IPS DF 6.9 (cell line): Measurements from ENCODE around the gene TPM4.

Experiments used
- DNase-seq: peaks from one replicate; pipeline ENCODE4 v3.0.0-alpha.2; 2013; ENCODE audit warnings: low read depth, low spot score
- H3K27ac ChIP-seq: one replicate; pipeline ENCODE4 v1.5.1; 2013; ENCODE audit warnings: low read length, control low read depth
- H3K27me3 ChIP-seq: 2 replicates; pipeline ENCODE4 v1.6.1; 2013; ENCODE audit warnings: mild to moderate bottlenecking, low read length; ENCODE audit not compliant: control insufficient read depth, insufficient read depth
- H3K36me3 ChIP-seq: 2 replicates; pipeline ENCODE4 v1.6.1; 2013; ENCODE audit warnings: low read length; ENCODE audit not compliant: control insufficient read depth, insufficient read depth
- H3K4me1 ChIP-seq: 2 replicates; pipeline ENCODE4 v1.6.1; 2013; ENCODE audit warnings: low read length; ENCODE audit not compliant: control insufficient read depth, insufficient read depth
- H3K4me3 ChIP-seq: 2 replicates; pipeline ENCODE4 v1.5.1; 2013; ENCODE audit warnings: mild to moderate bottlenecking, low read length
- H3K9me3 ChIP-seq: 2 replicates; pipeline ENCODE4 v1.6.1; 2013; ENCODE audit warnings: low read length, inconsistent platforms; ENCODE audit not compliant: control insufficient read depth, insufficient read depth
- WGBS: extraction: QIAGEN DNeasy Blood & Tissue Kit; methylation state at CpG from one replicate; pipeline ENCODE4 v1.1.7; 2013; ENCODE audit warnings: mixed read lengths, missing lambda C conversion rate; ENCODE audit not compliant: insufficient read length, insufficient coverage; 5-methylcytosine and 5-hydroxymethylcytosine counted together

TPM4 gene

DNA sequence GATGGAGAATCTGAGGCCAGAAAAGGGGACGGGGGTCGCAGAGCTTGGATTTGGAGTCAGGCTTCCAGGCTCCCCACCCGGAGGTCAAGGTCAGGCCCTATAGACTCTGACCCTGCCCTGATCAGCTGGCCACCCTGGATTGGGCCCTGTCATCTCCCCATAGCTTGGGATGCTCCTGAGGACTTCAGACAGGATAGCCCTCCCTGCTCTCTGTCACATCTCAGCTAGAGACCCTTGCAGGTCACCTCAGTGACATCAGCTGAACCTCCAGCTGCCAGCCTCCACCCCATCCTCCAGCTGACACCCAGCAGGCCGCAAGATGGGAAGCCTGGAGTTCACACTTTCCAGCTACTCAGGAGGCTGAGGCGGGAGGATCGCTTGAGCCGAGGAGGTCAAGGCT is 2.8 kb upstream of the TPM4 start:
- Histone ChIP-seq H3K4me1 (peaks cover 3% of the 10 kb centered on the region), H3K9me3 (no peaks in the 10 kb centered on the region), H3K4me3 (no peak overlapping the region), H3K27me3 (no peaks in the 10 kb centered on the region), H3K27ac (no peak overlapping the region), H3K36me3 (no peaks in the 10 kb centered on the region)
- WGBS, result no CpG with 5 or more reads among the region's 7 CpGs
- DNase-seq, result no peak

- H3K27ac ChIP-seq, result no peak overlapping the region
These were observed 2.3 kb upstream of the TPM4 start for GRCh38 chr19:16073988-16074387.

DNA sequence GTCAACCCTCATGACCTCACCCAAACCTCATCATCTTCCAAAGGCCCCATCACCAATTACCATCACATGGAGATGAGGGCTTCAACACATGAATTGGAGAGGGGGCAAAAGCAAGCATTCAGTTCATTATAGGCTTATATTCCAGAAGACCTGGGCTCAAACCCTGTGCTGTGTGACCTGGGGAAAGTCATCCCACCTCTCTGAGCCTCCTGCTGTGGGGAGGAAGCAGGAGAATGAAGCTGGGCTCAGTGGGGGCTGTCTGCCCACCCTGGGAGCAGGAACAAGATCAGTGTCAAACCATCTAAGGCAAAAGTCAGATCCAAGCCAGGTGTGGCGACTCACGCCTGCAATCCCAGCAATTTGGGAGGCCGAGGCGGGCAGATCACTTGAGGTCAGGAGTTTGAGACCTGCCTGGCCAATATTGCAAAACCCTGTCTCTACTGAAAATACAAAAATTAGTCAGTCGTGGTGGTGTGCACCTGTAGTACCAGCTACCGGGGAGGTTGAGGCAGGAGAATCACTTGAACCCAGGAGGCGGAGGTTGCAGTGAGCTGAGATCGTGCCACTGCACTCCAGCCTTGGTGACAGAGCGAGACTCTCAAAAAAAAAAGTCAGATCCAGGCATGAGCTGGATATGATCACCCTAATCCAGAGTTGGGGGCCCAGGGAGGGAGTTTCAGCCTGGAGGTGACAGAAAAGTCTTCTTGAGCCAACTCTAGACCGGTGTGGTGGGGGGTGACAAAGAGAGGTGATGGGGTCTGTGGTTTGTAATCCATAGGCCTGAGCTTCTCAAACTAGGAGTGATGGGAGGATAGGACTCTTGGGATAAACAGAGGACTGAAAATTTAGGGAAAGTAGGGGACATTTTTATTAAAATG is 1.6 kb upstream of the TPM4 start:
- H3K36me3 ChIP-seq, result no peaks in the 10 kb centered on the region
- peaks cover 3% of the 10 kb centered on the region for H3K4me1 ChIP-seq
- no peaks in the 10 kb centered on the region for H3K27me3 ChIP-seq
- WGBS, result no CpG with 5 or more reads among the region's 10 CpGs
- no peaks in the 10 kb centered on the region for H3K9me3 ChIP-seq
- H3K4me3 ChIP-seq, result no peak overlapping the region
- H3K27ac ChIP-seq, result no peak overlapping the region
- no peak for DNase-seq

More at GRCh38 chr19:16073988-16074387, 2.3 kb upstream of the TPM4 start:
- Histone ChIP-seq H3K27me3 (no peaks in the 10 kb centered on the region), H3K36me3 (no peaks in the 10 kb centered on the region), H3K4me1 (peaks cover 3% of the 10 kb centered on the region), H3K4me3 (no peak overlapping the region), H3K9me3 (no peaks in the 10 kb centered on the region)
- no CpG with 5 or more reads among the region's 3 CpGs for WGBS
- no peak for DNase-seq

DNA sequence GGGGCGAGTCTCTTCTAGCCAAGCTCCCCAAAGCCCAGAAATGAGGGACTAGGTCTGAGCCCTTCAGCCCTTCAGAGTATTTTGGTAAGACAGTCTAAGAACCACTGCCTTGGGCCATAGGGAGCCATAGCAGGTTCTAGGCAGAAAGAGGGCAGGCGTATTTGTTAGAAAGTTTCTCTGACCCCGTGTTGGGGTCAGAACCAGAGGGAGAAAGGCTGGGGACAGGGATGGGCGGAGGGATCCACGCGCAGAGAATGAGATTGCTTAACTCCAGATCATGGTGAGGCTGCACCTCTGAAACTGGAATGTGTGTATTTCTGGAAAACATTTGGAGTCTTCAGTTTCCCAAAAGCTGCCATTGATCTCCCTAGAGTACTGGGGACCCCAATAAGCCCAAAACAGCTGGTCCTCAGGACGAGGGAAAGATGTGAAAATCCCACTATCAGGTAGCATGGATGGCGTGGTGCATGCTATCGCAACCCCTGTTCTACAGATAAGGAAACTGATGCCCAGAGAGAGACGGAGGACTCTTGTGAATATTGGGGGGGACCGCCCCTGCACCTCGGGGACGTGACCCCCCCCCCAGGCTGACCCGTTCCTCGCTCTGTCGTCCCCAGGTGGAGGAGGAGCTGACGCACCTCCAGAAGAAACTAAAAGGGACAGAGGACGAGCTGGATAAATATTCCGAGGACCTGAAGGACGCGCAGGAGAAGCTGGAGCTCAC is 703 bp upstream of the TPM4 start:
- DNase-seq, result no peak
- Histone ChIP-seq H3K27me3 (no peaks in the 10 kb centered on the region), H3K36me3 (no peaks in the 10 kb centered on the region), H3K4me1 (peaks cover 3% of the 10 kb centered on the region), H3K27ac (no peak overlapping the region), H3K9me3 (no peaks in the 10 kb centered on the region), H3K4me3 (peak overlapping the region; percentile 98; the same call in 1 of the 2 replicates)
- no CpG with 5 or more reads among the region's 21 CpGs for WGBS

GRCh38 chr19:16076958-16077611 is 790 bp downstream of the TPM4 start:
- Histone ChIP-seq H3K4me3 (peak overlapping the region; percentile 98), H3K36me3 (peaks cover 5% of the 10 kb centered on the region; the same call in 1 of the 2 replicates), H3K27me3 (no peaks in the 10 kb centered on the region), H3K9me3 (no peaks in the 10 kb centered on the region), H3K4me1 (peaks cover 3% of the 10 kb centered on the region), H3K27ac (no peak overlapping the region)
- no peak for DNase-seq
- no CpG with 5 or more reads among the region's 56 CpGs for WGBS

DNA sequence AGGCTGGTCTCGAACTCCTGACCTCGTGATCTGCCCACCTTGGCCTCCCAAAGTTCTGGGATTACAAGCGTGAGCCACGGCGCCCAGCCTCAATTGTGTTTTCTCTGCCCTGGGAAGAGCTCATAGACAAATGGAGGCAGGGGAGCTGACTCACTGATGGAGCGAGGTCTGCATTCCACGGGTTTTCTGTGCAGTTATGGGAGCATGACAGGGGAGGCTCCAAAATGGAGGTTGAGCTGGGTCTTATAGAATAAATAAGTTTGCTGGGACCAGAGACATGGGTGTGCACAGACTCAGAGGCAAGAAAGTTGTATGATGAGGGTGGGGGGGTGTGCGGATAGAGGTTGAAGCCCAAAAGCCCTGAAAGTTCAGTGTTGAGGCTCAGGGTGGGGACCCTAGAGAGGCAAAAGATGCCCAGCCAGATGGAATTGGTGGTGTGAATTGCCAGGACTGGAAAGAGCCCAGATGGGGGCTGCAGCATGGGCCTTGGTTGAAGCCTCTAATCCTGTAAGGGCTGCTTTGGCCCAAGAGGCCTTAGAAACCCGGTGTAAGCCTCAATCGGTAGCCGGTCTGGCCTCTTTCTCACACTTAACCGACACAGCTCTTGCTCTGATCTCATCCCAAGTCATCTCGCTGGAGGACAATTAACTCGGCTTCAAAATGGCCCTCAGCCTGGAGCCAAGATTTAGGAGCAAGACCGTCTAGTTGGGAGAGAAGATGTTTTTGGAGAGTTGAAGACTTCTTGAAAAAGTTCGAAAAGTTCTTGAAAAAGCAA is 1.9 kb downstream of the TPM4 start:
- H3K27ac ChIP-seq, result no peak overlapping the region
- H3K9me3 ChIP-seq, result no peaks in the 10 kb centered on the region
- no peaks in the 10 kb centered on the region for H3K27me3 ChIP-seq
- H3K36me3 ChIP-seq, result peaks cover 13% of the 10 kb centered on the region; the same call in 1 of the 2 replicates
- H3K4me1 ChIP-seq, result peaks cover 3% of the 10 kb centered on the region
- no peak for DNase-seq
- no CpG with 5 or more reads among the region's 16 CpGs for WGBS
- peak overlapping the region; percentile 19; the same call in 1 of the 2 replicates for H3K4me3 ChIP-seq

DNA sequence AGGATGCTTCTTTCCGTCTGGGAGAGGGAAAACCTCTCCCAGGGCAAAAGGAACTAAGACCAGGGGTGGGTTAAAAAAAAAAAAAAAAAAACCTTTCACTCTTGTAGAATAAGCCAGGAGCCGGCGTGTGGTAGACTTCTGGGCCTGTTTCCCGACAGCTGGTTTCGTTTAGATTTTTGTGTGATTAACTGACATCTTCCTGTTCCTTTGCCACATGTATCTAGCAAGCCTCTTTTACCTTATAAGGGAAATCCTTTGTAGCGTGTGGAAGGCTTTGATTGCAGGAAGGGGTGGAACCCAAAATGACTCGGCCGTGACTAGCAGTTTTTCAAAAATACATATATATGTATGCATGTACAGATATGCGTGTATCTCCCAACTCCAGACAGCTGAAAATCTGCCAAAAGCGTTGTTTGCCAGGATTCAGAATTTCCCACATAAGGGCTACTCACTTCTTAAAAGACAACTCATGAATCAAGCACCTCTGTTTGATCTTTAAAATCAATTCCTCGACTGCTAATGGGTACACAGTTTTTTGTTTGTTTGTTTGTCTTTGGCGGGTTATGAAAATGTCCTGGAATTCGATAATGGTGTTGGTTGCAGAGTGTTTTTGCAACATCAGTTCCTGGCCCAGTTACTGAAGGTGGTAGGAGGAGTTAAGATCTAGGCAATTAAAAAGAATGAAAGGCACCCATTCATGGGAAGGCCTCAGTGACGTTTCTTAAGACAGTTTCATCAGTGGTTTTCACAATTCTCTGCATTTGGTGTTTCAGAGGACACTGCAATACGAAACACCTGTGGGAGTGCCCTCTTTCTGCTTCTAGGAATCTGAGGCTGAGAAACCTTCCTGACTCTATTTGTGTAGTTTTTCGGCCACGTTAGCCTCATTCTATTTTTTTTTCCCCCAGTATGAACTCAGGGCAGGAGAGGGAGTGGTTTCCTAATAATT is 2.7 kb downstream of the TPM4 start:
- H3K4me3 ChIP-seq, result no peak overlapping the region; the same call in 1 of the 2 replicates
- no CpG with 5 or more reads among the region's 17 CpGs for WGBS

DNA sequence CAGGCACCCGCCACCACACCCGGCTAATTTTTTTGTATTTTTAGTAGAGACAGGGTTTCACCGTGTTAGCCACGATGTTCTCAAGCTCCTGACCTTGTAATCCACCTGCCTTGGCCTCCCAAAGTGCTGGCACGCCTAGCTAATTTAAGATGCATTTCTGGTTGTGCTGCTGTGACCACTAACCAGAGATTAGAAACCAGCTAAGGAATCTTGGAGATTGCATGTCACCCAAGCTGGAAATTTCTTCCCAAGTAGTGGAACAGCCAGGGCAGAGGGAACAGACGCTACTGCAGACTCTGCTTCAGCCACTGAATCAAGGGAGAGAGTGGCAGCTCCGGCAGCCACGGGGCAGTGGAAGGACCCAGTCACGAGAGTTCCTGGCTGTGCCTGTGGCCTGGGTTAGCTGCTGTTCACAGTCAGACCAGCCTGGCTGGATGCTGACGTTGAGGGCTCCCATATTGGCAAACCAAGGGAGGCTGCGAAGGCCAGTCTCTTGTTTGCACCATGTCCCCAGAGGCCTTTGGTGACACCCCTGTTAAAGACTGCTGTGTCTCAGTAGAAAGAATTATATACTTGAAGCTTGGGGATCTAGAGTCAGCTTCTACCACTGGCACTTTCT is 7.9 kb downstream of the TPM4 start:
- DNase-seq, result no peak
- Histone ChIP-seq H3K27ac (no peak overlapping the region), H3K36me3 (peaks cover 48% of the 10 kb centered on the region), H3K4me1 (no peaks in the 10 kb centered on the region), H3K27me3 (no peaks in the 10 kb centered on the region), H3K9me3 (no peaks in the 10 kb centered on the region), H3K4me3 (no peak overlapping the region)
- no CpG with 5 or more reads among the region's 11 CpGs for WGBS

More for the DNA sequence above, 2.7 kb downstream of the TPM4 start:
- DNase-seq, result no peak
- Histone ChIP-seq H3K9me3 (no peaks in the 10 kb centered on the region), H3K27ac (no peak overlapping the region), H3K36me3 (peaks cover 17% of the 10 kb centered on the region), H3K4me1 (peaks cover 3% of the 10 kb centered on the region), H3K27me3 (no peaks in the 10 kb centered on the region)

DNA sequence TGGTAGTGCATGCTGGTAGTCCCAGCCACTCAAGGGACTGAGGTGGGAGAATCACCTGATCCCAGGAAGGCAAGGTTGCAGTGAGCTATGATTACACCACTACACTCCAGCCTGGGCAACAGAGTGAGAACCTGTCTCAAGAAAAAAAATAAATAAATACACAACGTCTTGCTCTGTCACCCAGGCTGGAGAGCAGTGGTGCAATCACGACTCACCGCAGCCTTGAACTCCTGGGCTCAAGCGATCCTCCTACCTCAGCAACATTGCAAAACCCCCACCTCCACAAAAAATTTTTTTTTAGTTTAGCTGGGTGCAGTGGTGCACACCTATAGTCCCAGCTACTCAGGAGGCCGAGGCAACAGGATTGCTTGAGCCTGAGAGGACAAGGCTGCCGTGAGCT is 8.8 kb downstream of the TPM4 start:
- H3K27ac ChIP-seq, result no peak overlapping the region
- no peak for DNase-seq

More for the DNA sequence above, 8.8 kb downstream of the TPM4 start:
- H3K4me1 ChIP-seq, result no peaks in the 10 kb centered on the region
- H3K9me3 ChIP-seq, result no peaks in the 10 kb centered on the region
- WGBS, result no CpG with 5 or more reads among the region's 6 CpGs
- H3K36me3 ChIP-seq, result peaks cover 48% of the 10 kb centered on the region
- H3K27me3 ChIP-seq, result no peaks in the 10 kb centered on the region
- no peak overlapping the region for H3K4me3 ChIP-seq
